ENCODE measurements around the gene CGB7.

GRCh38 chr19:49019242-49019932 lies 38.2 kb downstream of the CGB7 start:
- TF ChIP-seq, protein P1, sequence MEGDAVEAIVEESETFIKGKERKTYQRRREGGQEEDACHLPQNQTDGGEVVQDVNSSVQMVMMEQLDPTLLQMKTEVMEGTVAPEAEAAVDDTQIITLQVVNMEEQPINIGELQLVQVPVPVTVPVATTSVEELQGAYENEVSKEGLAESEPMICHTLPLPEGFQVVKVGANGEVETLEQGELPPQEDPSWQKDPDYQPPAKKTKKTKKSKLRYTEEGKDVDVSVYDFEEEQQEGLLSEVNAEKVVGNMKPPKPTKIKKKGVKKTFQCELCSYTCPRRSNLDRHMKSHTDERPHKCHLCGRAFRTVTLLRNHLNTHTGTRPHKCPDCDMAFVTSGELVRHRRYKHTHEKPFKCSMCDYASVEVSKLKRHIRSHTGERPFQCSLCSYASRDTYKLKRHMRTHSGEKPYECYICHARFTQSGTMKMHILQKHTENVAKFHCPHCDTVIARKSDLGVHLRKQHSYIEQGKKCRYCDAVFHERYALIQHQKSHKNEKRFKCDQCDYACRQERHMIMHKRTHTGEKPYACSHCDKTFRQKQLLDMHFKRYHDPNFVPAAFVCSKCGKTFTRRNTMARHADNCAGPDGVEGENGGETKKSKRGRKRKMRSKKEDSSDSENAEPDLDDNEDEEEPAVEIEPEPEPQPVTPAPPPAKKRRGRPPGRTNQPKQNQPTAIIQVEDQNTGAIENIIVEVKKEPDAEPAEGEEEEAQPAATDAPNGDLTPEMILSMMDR (IDR thresholded peaks at IDR 0.05), result no peak
- TF ChIP-seq POLR2AphosphoS5 (IDR thresholded peaks at IDR 0.05) (no peak), POLR2A (IDR thresholded peaks at IDR 0.05) (no peak)

All from prostate gland (tissue), 2 donors.